Measurements from ENCODE around the gene CCDC127. TPM values are rescaled to one million over a fixed set of nuclear protein-coding genes. Genes with fewer than 3 reads are reported as not detected.
A peak's percentile ranks its signal among the peaks of the same experiment; 100 is the strongest.
"Not testable (repeated sequence)": the region's sequence is repeated elsewhere in the genome, so short reads cannot be mapped to it uniquely, and the experiment has no call there.

Gene CCDC127
- total RNA-seq, 1 experiment from 2014 or later, result 3.5 TPM

DNA sequence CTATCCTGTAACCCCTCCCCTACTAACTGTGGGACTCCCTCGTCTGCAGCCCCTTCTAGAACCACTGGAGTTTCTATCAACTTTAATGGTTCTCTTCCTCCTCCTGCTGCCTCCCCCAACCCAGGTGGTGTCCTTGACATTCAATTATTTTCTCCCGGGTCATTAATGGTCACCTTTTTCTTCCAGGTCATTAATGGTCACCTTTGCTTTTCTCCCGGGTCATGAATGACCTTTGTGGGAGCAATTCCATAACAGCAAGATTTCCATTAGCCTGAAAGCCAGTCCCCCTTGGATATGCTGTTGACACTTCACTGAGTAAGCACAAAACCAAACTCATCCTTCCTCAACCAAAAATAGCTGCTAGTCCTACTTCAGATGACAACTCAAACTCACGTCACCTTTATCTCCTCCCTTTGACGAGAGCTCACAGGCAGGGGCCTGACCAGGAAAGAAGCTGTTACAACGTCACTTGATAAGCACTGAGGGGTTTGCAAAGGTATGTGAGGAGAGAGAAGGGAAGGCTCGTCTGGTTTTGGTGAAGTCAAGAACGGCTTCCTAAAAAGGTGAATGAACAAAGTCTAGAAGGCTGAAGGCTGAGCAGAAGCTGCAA is 10.9 kb downstream of the CCDC127 start:
- in situ Hi-C loops (cut with HindIII; ENCODE audit: low sequenced_read_pairs), result no loop called here
- DNase-seq (ENCODE audit: low spot score), result no peak

DNA sequence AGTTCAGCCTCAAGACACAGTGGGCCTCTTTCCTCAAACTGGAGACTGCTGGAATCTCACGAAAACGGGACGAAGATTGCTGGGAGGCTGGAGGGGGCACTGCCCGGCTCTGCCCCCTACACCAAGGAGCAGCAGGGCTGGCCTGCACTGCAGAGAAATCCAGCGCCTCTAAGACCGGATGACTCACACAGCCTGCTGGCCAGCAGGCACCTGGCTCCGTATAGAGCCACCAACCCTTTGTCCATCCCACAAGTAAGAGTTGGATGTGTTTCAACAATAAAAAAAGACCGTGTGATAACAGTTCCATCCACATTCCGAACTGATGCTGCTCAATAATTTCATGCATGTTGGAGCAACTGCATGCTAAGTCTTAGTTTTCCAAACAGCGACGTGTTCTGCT is 11.5 kb downstream of the CCDC127 start:
- DNase-seq (ENCODE audit: low spot score), result peak; percentile 50
- in situ Hi-C loops (cut with HindIII; ENCODE audit: low sequenced_read_pairs), result no loop called here

DNA sequence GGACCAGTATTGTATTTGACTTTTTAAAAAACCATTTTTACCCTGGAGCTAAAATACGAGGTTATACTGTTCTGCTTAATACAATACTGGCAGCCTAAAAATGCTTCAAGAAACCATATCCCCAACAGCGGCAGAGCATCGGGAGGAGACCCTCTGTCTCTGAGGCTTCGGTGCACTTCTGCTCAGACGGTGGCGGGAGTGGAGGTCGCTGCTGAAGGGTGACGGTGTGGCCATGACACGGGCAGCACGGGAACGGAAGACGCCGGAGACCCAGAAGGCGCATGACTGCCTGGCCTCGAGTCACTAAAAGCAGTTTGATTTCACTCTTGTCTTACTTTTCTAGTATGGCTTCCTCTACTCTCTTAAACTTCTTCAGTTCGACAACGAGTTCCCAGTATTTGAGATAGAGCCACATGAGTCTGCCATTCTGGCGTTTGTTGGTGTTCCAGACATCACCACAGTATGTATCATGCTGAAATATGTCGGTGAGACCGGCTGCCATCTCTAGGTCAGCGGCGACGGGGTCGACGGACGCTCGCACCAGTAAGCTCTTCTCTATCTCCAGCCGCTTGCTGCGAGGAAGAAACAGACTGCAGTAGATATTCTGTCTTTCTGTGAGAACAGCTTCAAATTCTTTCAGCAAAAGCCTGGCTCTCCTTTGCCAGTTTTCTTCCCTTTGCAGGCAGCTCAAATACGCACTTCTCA is 12.8 kb downstream of the CCDC127 start:
- in situ Hi-C loops (cut with HindIII; ENCODE audit: low sequenced_read_pairs), result no loop called here

DNA sequence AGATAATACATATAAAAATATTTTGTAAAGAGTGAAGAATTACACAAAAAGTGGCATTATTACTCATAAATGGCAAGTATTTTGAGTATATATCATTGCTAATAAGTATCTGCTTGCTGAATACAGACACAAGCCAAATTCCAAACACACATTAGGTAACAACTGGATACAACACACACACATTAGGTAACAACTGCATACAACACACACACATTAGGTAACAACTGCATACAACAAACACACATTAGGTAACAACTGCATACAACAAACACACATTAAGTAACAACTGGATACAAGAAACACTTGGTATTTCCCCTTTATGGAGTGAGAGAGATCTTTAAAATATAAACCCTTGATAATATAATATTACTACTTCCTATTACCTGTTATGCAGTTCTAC is 13.5 kb downstream of the CCDC127 start:
- in situ Hi-C loops (cut with HindIII; ENCODE audit: low sequenced_read_pairs), result no loop called here

More for the DNA sequence above, 12.8 kb downstream of the CCDC127 start:
- DNase-seq (ENCODE audit: low spot score), result no peak

DNA sequence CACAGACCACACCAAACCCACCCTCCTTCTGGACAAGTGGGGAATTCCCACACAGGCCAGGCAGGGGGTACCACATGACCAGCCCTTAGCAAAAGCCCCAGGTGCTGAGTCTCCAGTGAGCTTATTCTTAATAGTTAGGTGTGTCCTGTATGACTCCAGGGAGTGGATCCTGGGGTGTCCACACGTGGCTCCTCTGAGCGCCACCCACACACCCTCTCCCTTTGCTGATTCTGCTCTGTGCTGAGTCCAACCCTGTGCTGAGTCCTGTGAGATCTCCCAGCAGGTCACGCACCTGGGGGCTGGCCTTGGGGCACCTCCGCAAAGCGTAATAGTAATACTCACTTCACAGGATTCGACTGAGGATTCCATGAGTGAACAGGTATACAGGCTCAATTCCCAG is 14.0 kb downstream of the CCDC127 start:
- in situ Hi-C loops (cut with HindIII; ENCODE audit: low sequenced_read_pairs), result no loop called here
- no peak for DNase-seq (ENCODE audit: low spot score)

More for the DNA sequence above, 13.5 kb downstream of the CCDC127 start:
- DNase-seq (ENCODE audit: low spot score), result no peak

DNA sequence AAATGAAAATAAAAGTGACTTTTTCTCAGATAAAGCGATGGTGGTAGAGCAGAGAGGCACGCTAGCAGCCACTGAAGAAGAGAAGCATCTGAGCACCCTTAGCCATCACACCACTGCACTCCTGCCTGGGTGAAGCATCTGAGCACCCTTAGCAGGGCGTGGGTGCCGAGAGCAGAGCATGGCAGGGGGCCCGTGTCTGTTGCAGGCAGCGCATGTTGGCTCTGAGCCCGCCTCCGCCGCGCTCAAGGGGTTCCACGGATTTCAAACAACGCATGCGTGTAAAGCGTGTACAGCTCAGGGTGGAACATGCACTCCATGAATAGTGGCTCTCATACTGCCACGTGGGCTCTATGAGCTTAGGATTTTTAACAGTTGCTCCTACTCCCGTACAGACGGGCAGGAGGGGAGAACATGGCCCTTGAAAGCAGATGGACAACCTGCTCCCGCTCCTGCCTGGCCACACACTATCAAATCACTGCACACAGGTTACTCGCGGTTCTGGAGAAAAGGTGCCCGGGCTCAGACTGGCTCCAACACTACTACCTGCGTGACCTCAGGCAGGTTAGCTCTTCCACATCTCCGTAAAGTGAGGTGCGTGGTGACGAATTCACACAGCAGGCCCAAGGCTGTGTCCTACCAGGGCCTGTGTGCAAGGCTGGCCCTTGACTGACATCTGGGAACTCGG is 14.6 kb downstream of the CCDC127 start:
- no peak for DNase-seq (ENCODE audit: low spot score)
- in situ Hi-C loops (cut with HindIII; ENCODE audit: low sequenced_read_pairs), result no loop called here

- in situ Hi-C loops (cut with HindIII; ENCODE audit: low sequenced_read_pairs), result no loop called here
- no peak for DNase-seq (ENCODE audit: low spot score)
Measured at GRCh38 chr5:201672-202071, 16.3 kb downstream of the CCDC127 start.

- in situ Hi-C loops (cut with HindIII; ENCODE audit: low sequenced_read_pairs), result no loop called here
- no peak for DNase-seq (ENCODE audit: low spot score)
Measured at GRCh38 chr5:200985-201384, 17.0 kb downstream of the CCDC127 start.

- DNase-seq (ENCODE audit: low spot score), result no peak
- in situ Hi-C loops (cut with HindIII; ENCODE audit: low sequenced_read_pairs), result no loop called here
Measured at GRCh38 chr5:199950-200645, 17.9 kb downstream of the CCDC127 start.

DNA sequence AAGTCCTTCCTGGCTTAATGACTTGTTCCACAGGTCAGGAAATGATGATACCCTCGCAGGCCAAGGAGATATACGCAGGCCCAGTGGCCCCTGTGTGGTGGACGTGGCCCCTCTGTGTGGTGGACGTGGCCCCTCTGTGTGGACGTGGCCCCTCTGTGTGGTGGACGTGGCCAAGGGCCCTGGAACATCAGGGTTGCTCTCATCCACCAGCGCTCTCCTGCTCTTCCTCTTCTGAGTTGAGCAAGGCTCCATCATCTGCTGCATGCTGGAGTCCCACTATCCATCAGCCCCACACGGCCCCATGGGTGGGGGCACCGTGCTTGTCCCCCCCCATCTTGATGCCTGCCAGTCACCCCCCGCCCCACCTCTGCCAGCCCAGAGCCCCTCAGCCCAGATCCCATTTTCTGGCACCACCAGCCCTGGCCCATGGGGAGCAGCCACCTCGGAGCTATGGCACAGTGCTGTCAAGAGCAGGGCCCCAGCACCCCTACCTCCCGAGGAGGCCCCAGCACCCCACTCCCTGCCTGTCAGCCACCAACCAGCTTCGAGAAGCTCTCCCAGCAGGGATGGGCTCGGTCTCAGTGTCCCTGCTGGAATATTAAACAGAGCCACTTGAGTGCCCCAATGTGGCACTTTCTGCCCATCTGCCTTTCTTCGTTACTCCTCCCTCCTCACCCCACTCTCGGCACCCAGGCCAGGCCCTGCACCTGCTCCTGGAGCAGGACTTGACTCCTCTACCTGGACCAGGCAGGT is 18.6 kb downstream of the CCDC127 start:
- in situ Hi-C loops (cut with HindIII; ENCODE audit: low sequenced_read_pairs), result no loop called here
- no peak for DNase-seq (ENCODE audit: low spot score)

- in situ Hi-C loops (cut with HindIII; ENCODE audit: low sequenced_read_pairs), result no loop called here
Measured at GRCh38 chr5:198516-199196, 19.3 kb downstream of the CCDC127 start.

GRCh38 chr5:197892-198489 is 20.0 kb downstream of the CCDC127 start:
- in situ Hi-C loops (cut with HindIII; ENCODE audit: low sequenced_read_pairs), result no loop called here

More at GRCh38 chr5:198516-199196, 19.3 kb downstream of the CCDC127 start:
- no peak for DNase-seq (ENCODE audit: low spot score)

GRCh38 chr5:197031-197430 is 20.9 kb downstream of the CCDC127 start:
- DNase-seq (ENCODE audit: low spot score); in situ Hi-C loops (cut with HindIII; ENCODE audit: low sequenced_read_pairs): not testable (repeated sequence)

More at GRCh38 chr5:197892-198489, 20.0 kb downstream of the CCDC127 start:
- no peak for DNase-seq (ENCODE audit: low spot score)

DNA sequence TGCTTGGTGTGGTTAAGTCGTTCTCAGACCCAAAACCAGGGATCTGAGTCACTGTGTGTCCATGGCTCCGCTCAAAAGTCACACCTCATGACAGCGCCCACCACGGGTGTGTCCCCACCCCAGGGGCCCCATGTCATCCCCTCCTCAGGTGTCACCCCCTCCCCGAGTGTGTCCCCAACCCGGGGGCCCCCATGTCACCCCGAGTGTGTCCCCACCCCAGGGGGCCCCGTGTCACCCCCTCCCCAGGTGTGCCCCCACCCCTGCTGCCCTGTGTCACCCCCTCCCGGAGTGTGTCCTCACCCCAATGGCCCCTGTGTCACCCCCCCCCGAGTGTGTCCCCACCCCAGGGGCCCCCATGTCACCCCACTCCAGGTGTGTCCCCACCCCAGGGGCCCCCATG is 21.6 kb downstream of the CCDC127 start:
- no peak for DNase-seq (ENCODE audit: low spot score)
- in situ Hi-C loops (cut with HindIII; ENCODE audit: low sequenced_read_pairs), result no loop called here

GRCh38 chr5:195401-196160 is 22.4 kb downstream of the CCDC127 start:
- in situ Hi-C loops (cut with HindIII; ENCODE audit: low sequenced_read_pairs), result no loop called here
- no peak for DNase-seq (ENCODE audit: low spot score)

GRCh38 chr5:194603-195209 is 23.2 kb downstream of the CCDC127 start:
- in situ Hi-C loops (cut with HindIII; ENCODE audit: low sequenced_read_pairs), result no loop called here
- DNase-seq (ENCODE audit: low spot score), result no peak

DNA sequence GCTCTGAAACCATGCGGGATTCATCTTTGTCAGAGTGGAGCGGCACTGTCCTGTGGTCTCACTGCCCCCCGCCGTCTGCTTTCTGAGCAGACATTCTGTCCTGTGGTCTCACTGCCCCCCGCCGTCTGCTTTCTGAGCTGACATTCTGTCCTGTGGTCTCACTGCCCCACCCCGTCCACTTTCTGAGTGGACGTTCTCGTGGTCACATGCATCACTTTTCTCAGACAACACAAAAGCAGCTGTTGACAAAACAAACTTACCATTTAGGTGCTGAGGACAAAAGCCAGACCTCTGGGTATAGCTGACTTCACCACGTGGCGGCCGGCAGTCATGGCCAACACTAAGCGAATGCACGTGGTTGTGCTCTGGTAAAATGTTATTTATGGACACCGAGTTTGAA is 23.9 kb downstream of the CCDC127 start:
- DNase-seq (ENCODE audit: low spot score), result no peak
- in situ Hi-C loops (cut with HindIII; ENCODE audit: low sequenced_read_pairs), result no loop called here
